Measurements from ENCODE around the gene TRMT11. TPM values are rescaled to one million over a fixed set of nuclear protein-coding genes. Genes with fewer than 3 reads are reported as not detected.
"Not testable (repeated sequence)": the region's sequence is repeated elsewhere in the genome, so short reads cannot be mapped to it uniquely, and the experiment has no call there.

Gene TRMT11
- polyA plus RNA-seq, 4 donors, result 29.5 to 34.0 (median 32.0) TPM

GRCh38 chr6:126040826-126041225, 54.5 kb downstream of the TRMT11 start:
- DNase-seq (ENCODE audit: low read depth in 4 of 4, low spot score in 3 of 4), result no peak

GRCh38 chr6:126041516-126041915, 55.2 kb downstream of the TRMT11 start:
- no peak for DNase-seq (ENCODE audit: low read depth in 4 of 4, low spot score in 3 of 4)

GRCh38 chr6:126042001-126042419, 55.7 kb downstream of the TRMT11 start:
- DNase-seq (ENCODE audit: low read depth in 4 of 4, low spot score in 3 of 4), result no peak

- DNase-seq (ENCODE audit: low read depth in 4 of 4, low spot score in 3 of 4), result no peak
These were observed 61.3 kb downstream of the TRMT11 start for GRCh38 chr6:126047648-126048047.

- DNase-seq (ENCODE audit: low read depth in 4 of 4, low spot score in 3 of 4), result no peak
These were observed 62.3 kb downstream of the TRMT11 start for GRCh38 chr6:126048635-126049034.

GRCh38 chr6:126050795-126051194, 64.5 kb downstream of the TRMT11 start:
- DNase-seq (ENCODE audit: low read depth in 4 of 4, low spot score in 3 of 4), result no peak

GRCh38 chr6:126051791-126052190, 65.5 kb downstream of the TRMT11 start:
- no peak for DNase-seq (ENCODE audit: low read depth in 4 of 4, low spot score in 3 of 4)

GRCh38 chr6:126052485-126052884, 66.1 kb downstream of the TRMT11 start:
- DNase-seq (ENCODE audit: low read depth in 4 of 4, low spot score in 3 of 4), result no peak

- DNase-seq (ENCODE audit: low read depth in 4 of 4, low spot score in 3 of 4), result no peak
These were observed 67.9 kb downstream of the TRMT11 start for GRCh38 chr6:126054258-126054702.

- no peak for DNase-seq (ENCODE audit: low read depth in 4 of 4, low spot score in 3 of 4)
These were observed 68.5 kb downstream of the TRMT11 start for GRCh38 chr6:126054802-126055201.

- no peak for DNase-seq (ENCODE audit: low read depth in 4 of 4, low spot score in 3 of 4)
These were observed 69.1 kb downstream of the TRMT11 start for GRCh38 chr6:126055449-126055848.

GRCh38 chr6:126056355-126057004, 70.1 kb downstream of the TRMT11 start:
- no peak for DNase-seq (ENCODE audit: low read depth in 4 of 4, low spot score in 3 of 4)

GRCh38 chr6:126058085-126058484, 71.7 kb downstream of the TRMT11 start:
- DNase-seq (ENCODE audit: low read depth in 4 of 4, low spot score in 3 of 4), result not testable (repeated sequence)

- no peak for DNase-seq (ENCODE audit: low read depth in 4 of 4, low spot score in 3 of 4)
These were observed 74.1 kb downstream of the TRMT11 start for GRCh38 chr6:126060400-126060799.

GRCh38 chr6:126063512-126064146, 77.3 kb downstream of the TRMT11 start:
- DNase-seq (ENCODE audit: low read depth in 4 of 4, low spot score in 3 of 4), result no peak

GRCh38 chr6:126064257-126064747, 78.0 kb downstream of the TRMT11 start:
- DNase-seq (ENCODE audit: low read depth in 4 of 4, low spot score in 3 of 4), result no peak

GRCh38 chr6:126064748-126065401, 78.5 kb downstream of the TRMT11 start:
- no peak for DNase-seq (ENCODE audit: low read depth in 4 of 4, low spot score in 3 of 4)

- DNase-seq (ENCODE audit: low read depth in 4 of 4, low spot score in 3 of 4), result no peak
These were observed 80.0 kb downstream of the TRMT11 start for GRCh38 chr6:126066053-126067048.

GRCh38 chr6:126067073-126067472, 80.7 kb downstream of the TRMT11 start:
- DNase-seq (ENCODE audit: low read depth in 4 of 4, low spot score in 3 of 4), result no peak

GRCh38 chr6:126069449-126069848, 83.1 kb downstream of the TRMT11 start:
- no peak for DNase-seq (ENCODE audit: low read depth in 4 of 4, low spot score in 3 of 4)
